ENCODE results near the gene NDUFB5. TPM values are rescaled to one million over a fixed set of nuclear protein-coding genes. Genes with fewer than 3 reads are reported as not detected.

NDUFB5 gene
- total RNA-seq, 1 experiment from 2014 or later, result 96.2 TPM

GRCh38 chr3:179610066-179610465 is 5.5 kb downstream of the NDUFB5 start:
- BruUV-seq (replicated peaks), result no TSS peak
- H3K4me3 ChIP-seq (ENCODE audit: low read depth, low read length, poor library complexity, severe bottlenecking), result no peak overlapping the region
- no peak for DNase-seq (ENCODE audit: low spot score)
- ChIA-PET POLR2A (ENCODE audit: low non-redundant PET) (no interaction called here), CTCF (no interaction called here)
- no peaks in the 10 kb centered on the region for H3K9me3 ChIP-seq (ENCODE audit: low read depth, low read length, poor library complexity, severe bottlenecking)
- no peaks in the 10 kb centered on the region for H3K27me3 ChIP-seq (replicated peaks; ENCODE audit: insufficient read depth, low read depth, low read length, poor library complexity)
- TF ChIP-seq, protein P1, sequence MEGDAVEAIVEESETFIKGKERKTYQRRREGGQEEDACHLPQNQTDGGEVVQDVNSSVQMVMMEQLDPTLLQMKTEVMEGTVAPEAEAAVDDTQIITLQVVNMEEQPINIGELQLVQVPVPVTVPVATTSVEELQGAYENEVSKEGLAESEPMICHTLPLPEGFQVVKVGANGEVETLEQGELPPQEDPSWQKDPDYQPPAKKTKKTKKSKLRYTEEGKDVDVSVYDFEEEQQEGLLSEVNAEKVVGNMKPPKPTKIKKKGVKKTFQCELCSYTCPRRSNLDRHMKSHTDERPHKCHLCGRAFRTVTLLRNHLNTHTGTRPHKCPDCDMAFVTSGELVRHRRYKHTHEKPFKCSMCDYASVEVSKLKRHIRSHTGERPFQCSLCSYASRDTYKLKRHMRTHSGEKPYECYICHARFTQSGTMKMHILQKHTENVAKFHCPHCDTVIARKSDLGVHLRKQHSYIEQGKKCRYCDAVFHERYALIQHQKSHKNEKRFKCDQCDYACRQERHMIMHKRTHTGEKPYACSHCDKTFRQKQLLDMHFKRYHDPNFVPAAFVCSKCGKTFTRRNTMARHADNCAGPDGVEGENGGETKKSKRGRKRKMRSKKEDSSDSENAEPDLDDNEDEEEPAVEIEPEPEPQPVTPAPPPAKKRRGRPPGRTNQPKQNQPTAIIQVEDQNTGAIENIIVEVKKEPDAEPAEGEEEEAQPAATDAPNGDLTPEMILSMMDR (conservative IDR thresholded peaks at IDR 0.05; ENCODE audit: low read depth, low read length), result no peak
- TF ChIP-seq EZH2 (IDR thresholded peaks at IDR 0.05; ENCODE audit: borderline replicate concordance, low read depth, low read length, poor library complexity, severe bottlenecking), result no peak
- H3K4me1 ChIP-seq (ENCODE audit: insufficient read depth, low read length, poor library complexity, severe bottlenecking), result no peaks in the 10 kb centered on the region
- peaks cover 13% of the 10 kb centered on the region for H3K36me3 ChIP-seq (ENCODE audit: insufficient read depth, low read length, poor library complexity, severe bottlenecking)
- intact Hi-C loops (cut with micrococcal nuclease; ENCODE audit: unreplicated experiment), result no loop called here
- H3K27ac ChIP-seq (ENCODE audit: low read depth, low read length, poor library complexity, severe bottlenecking), result no peak overlapping the region

- BruUV-seq (replicated peaks), result no TSS peak
- ChIA-PET CTCF (no interaction called here), POLR2A (ENCODE audit: low non-redundant PET) (no interaction called here)
- intact Hi-C loops (cut with micrococcal nuclease; ENCODE audit: unreplicated experiment), result no loop called here
- no peak for TF ChIP-seq EZH2 (IDR thresholded peaks at IDR 0.05; ENCODE audit: borderline replicate concordance, low read depth, low read length, poor library complexity, severe bottlenecking)
- TF ChIP-seq, protein P1 (conservative IDR thresholded peaks at IDR 0.05; ENCODE audit: low read depth, low read length), result no peak
- Histone ChIP-seq H3K27ac (ENCODE audit: low read depth, low read length, poor library complexity, severe bottlenecking) (peak overlapping the region; percentile 9), H3K4me3 (ENCODE audit: low read depth, low read length, poor library complexity, severe bottlenecking) (no peak overlapping the region), H3K4me1 (ENCODE audit: insufficient read depth, low read length, poor library complexity, severe bottlenecking) (no peaks in the 10 kb centered on the region), H3K36me3 (ENCODE audit: insufficient read depth, low read length, poor library complexity, severe bottlenecking) (peaks cover 9% of the 10 kb centered on the region), H3K27me3 (replicated peaks; ENCODE audit: insufficient read depth, low read depth, low read length, poor library complexity) (no peaks in the 10 kb centered on the region), H3K9me3 (ENCODE audit: low read depth, low read length, poor library complexity, severe bottlenecking) (no peaks in the 10 kb centered on the region)
- DNase-seq (ENCODE audit: low spot score), result no peak
These were observed 9.2 kb downstream of the NDUFB5 start for GRCh38 chr3:179613807-179614206.

DNA sequence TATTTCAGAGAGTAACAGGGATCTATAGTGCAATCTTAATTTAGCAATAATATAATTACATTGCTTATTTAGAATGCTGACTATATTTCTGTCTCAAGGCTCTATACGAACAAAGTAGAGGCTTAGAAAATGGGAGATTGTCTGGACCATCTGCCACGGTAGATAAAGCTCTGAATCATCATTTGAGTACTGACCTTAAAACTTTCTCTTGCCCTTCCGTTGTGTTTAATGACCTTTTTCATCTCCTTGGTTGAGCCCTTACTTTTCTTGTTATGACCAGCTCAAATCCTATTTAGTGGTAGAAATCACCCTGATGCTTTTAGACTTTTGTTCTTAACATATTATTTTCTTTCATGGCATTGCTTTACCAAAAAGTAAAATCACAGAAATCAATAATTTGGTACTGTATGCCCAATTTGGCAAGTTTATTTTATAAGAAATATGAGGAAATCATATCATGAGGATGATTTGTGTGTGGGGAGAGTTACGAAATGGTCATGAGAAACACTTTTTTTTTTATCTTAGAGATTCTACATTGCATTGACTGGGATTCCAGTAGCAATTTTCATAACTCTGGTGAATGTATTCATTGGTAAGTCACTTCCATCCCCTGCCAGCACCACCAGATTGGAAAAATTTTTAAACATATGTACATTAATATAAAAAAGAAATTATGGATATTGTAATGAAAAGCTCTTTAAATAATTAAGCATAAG is 11.0 kb downstream of the NDUFB5 start:
- no peaks in the 10 kb centered on the region for H3K9me3 ChIP-seq (ENCODE audit: low read depth, low read length, poor library complexity, severe bottlenecking)
- BruUV-seq (replicated peaks), result no TSS peak
- DNase-seq (ENCODE audit: low spot score), result no peak

More for the DNA sequence above, 11.0 kb downstream of the NDUFB5 start:
- intact Hi-C loops (cut with micrococcal nuclease; ENCODE audit: unreplicated experiment), result no loop called here
- POLR2A ChIA-PET (ENCODE audit: low non-redundant PET), result no interaction called here
- Histone ChIP-seq H3K4me3 (ENCODE audit: low read depth, low read length, poor library complexity, severe bottlenecking) (no peak overlapping the region), H3K4me1 (ENCODE audit: insufficient read depth, low read length, poor library complexity, severe bottlenecking) (no peaks in the 10 kb centered on the region), H3K27ac (ENCODE audit: low read depth, low read length, poor library complexity, severe bottlenecking) (no peak overlapping the region), H3K36me3 (ENCODE audit: insufficient read depth, low read length, poor library complexity, severe bottlenecking) (peaks cover 14% of the 10 kb centered on the region), H3K27me3 (replicated peaks; ENCODE audit: insufficient read depth, low read depth, low read length, poor library complexity) (no peaks in the 10 kb centered on the region)
- CTCF ChIA-PET, result no interaction called here
- TF ChIP-seq, protein P1 (conservative IDR thresholded peaks at IDR 0.05; ENCODE audit: low read depth, low read length), result no peak
- no peak for TF ChIP-seq EZH2 (IDR thresholded peaks at IDR 0.05; ENCODE audit: borderline replicate concordance, low read depth, low read length, poor library complexity, severe bottlenecking)
